ENCODE measurements around the gene BICC1. TPM values are rescaled to one million over a fixed set of nuclear protein-coding genes. Genes with fewer than 3 reads are reported as not detected.

Gene BICC1
- polyA plus RNA-seq, 1 donor (not counting 4 experiments of a cell fraction or from before 2014, with no cell fraction given) = 4.2 TPM

- H2AFZ ChIP-seq (ENCODE audit: control insufficient read depth, low read length) = no peak overlapping the region
- no peak overlapping the region for H3K4me2 ChIP-seq (ENCODE audit: control insufficient read depth, extremely low read depth, insufficient read depth, low read depth, low read length)
- H3K4me1 ChIP-seq (ENCODE audit: control insufficient read depth, extremely low read depth, insufficient read depth, low read length) = no peaks in the 10 kb centered on the region
- H3K9ac ChIP-seq (ENCODE audit: control insufficient read depth, extremely low read depth, insufficient read depth, low read length) = no peak overlapping the region
- H3K79me2 ChIP-seq (ENCODE audit: control insufficient read depth, insufficient read depth, low read length) = no peaks in the 10 kb centered on the region
- TF ChIP-seq, protein P1, sequence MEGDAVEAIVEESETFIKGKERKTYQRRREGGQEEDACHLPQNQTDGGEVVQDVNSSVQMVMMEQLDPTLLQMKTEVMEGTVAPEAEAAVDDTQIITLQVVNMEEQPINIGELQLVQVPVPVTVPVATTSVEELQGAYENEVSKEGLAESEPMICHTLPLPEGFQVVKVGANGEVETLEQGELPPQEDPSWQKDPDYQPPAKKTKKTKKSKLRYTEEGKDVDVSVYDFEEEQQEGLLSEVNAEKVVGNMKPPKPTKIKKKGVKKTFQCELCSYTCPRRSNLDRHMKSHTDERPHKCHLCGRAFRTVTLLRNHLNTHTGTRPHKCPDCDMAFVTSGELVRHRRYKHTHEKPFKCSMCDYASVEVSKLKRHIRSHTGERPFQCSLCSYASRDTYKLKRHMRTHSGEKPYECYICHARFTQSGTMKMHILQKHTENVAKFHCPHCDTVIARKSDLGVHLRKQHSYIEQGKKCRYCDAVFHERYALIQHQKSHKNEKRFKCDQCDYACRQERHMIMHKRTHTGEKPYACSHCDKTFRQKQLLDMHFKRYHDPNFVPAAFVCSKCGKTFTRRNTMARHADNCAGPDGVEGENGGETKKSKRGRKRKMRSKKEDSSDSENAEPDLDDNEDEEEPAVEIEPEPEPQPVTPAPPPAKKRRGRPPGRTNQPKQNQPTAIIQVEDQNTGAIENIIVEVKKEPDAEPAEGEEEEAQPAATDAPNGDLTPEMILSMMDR (optimal IDR thresholded peaks at IDR 0.05 in 1 of 3, IDR thresholded peaks at IDR 0.05 in 1 of 3, conservative IDR thresholded peaks at IDR 0.05 in 1 of 3; ENCODE audit: extremely low read depth in 1 of 3, insufficient read depth in 2 of 3, low read length in 3 of 3) = no peak
- TF ChIP-seq EZH2 (IDR thresholded peaks at IDR 0.05; ENCODE audit: low read length) = no peak
- H3K9me1 ChIP-seq (ENCODE audit: control insufficient read depth, extremely low read depth, insufficient read depth, low read length) = no peaks in the 10 kb centered on the region
- H3K4me3 ChIP-seq (ENCODE audit: control insufficient read depth in 2 of 3, extremely low read depth in 1 of 3, insufficient read depth in 2 of 3, low read depth in 1 of 3, low read length in 3 of 3) = no peak overlapping the region
- H3K9me3 ChIP-seq (ENCODE audit: control insufficient read depth, low read depth, low read length) = no peaks in the 10 kb centered on the region
- H3K27me3 ChIP-seq (ENCODE audit: control insufficient read depth, extremely low read depth, insufficient read depth, low read length) = no peaks in the 10 kb centered on the region
- dilution Hi-C loops (cut with MboI; ENCODE audit: extremely low pct_ligation_motif_present, low sequenced_read_pairs) = no loop called here
- no peaks in the 10 kb centered on the region for H3K36me3 ChIP-seq (ENCODE audit: control insufficient read depth in 2 of 2, extremely low read depth in 1 of 2, insufficient read depth in 2 of 2, low read length in 2 of 2)
- FAIRE-seq (no peak), DNase-seq (ENCODE audit: low read depth, low spot score) (no peak)
- H4K20me1 ChIP-seq (ENCODE audit: control insufficient read depth, extremely low read depth, insufficient read depth, low read length) = no peaks in the 10 kb centered on the region
- H3K27ac ChIP-seq (ENCODE audit: control insufficient read depth, insufficient read depth, low read length) = no peak overlapping the region
These were observed 109.6 kb downstream of the BICC1 start for GRCh38 chr10:58622246-58622645.

GRCh38 chr10:58625070-58625469, 112.4 kb downstream of the BICC1 start:
- no peaks in the 10 kb centered on the region for H3K4me1 ChIP-seq (ENCODE audit: control insufficient read depth, extremely low read depth, insufficient read depth, low read length)
- H3K36me3 ChIP-seq (ENCODE audit: control insufficient read depth in 2 of 2, extremely low read depth in 1 of 2, insufficient read depth in 2 of 2, low read length in 2 of 2) = no peaks in the 10 kb centered on the region
- no peak overlapping the region for H3K27ac ChIP-seq (ENCODE audit: control insufficient read depth, insufficient read depth, low read length)
- no peak for FAIRE-seq
- H3K79me2 ChIP-seq (ENCODE audit: control insufficient read depth, insufficient read depth, low read length) = no peaks in the 10 kb centered on the region
- H3K9me3 ChIP-seq (ENCODE audit: control insufficient read depth, low read depth, low read length) = no peaks in the 10 kb centered on the region
- no peaks in the 10 kb centered on the region for H4K20me1 ChIP-seq (ENCODE audit: control insufficient read depth, extremely low read depth, insufficient read depth, low read length)
- no peak for DNase-seq (ENCODE audit: low read depth, low spot score)
- no peak overlapping the region for H3K9ac ChIP-seq (ENCODE audit: control insufficient read depth, extremely low read depth, insufficient read depth, low read length)
- TF ChIP-seq, protein P1 (optimal IDR thresholded peaks at IDR 0.05 in 1 of 3, IDR thresholded peaks at IDR 0.05 in 1 of 3, conservative IDR thresholded peaks at IDR 0.05 in 1 of 3; ENCODE audit: extremely low read depth in 1 of 3, insufficient read depth in 2 of 3, low read length in 3 of 3) = no peak
- TF ChIP-seq EZH2 (IDR thresholded peaks at IDR 0.05; ENCODE audit: low read length) = no peak
- no peak overlapping the region for H2AFZ ChIP-seq (ENCODE audit: control insufficient read depth, low read length)
- no peak overlapping the region for H3K4me3 ChIP-seq (ENCODE audit: control insufficient read depth in 2 of 3, extremely low read depth in 1 of 3, insufficient read depth in 2 of 3, low read depth in 1 of 3, low read length in 3 of 3)
- H3K4me2 ChIP-seq (ENCODE audit: control insufficient read depth, extremely low read depth, insufficient read depth, low read depth, low read length) = no peak overlapping the region
- no peaks in the 10 kb centered on the region for H3K9me1 ChIP-seq (ENCODE audit: control insufficient read depth, extremely low read depth, insufficient read depth, low read length)
- dilution Hi-C loops (cut with MboI; ENCODE audit: extremely low pct_ligation_motif_present, low sequenced_read_pairs) = no loop called here
- H3K27me3 ChIP-seq (ENCODE audit: control insufficient read depth, extremely low read depth, insufficient read depth, low read length) = no peaks in the 10 kb centered on the region

Measured in keratinocyte (primary cell).